ENCODE measurements around the gene RASAL1.

RASAL1 gene

DNA sequence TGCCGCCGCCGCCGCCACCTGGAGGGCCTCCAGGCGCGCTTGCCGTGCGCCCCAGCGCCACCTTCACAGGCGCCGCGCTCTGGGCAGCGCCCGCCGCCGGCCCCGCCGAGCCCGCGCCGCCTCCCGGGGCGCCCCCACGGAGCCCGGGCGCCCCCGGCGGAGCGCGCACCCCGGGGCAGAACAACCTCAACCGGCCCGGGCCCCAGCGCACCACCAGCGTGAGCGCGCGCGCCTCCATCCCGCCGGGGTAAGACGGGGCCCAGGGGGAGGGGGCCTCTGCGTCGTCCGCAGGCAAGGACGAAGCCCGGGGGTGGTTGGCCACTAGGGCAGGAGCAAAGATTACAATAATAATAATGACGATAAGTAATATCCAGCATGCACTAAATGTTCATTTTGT lies 57.7 kb downstream of the RASAL1 start:
- Histone ChIP-seq H3K36me3 (ENCODE audit: control insufficient read depth, insufficient read depth, low read length) (no peaks in the 10 kb centered on the region), H3K27me3 (ENCODE audit: control insufficient read depth, insufficient read depth, low read length) (peaks cover 3% of the 10 kb centered on the region), H3K9ac (ENCODE audit: low read length) (no peak overlapping the region), H3K4me1 (ENCODE audit: control insufficient read depth, insufficient read depth, low read length) (no peaks in the 10 kb centered on the region), H3K4me3 (ENCODE audit: low read length) (no peak overlapping the region), H3K27ac (ENCODE audit: low read depth, low read length) (no peak overlapping the region)

DNA sequence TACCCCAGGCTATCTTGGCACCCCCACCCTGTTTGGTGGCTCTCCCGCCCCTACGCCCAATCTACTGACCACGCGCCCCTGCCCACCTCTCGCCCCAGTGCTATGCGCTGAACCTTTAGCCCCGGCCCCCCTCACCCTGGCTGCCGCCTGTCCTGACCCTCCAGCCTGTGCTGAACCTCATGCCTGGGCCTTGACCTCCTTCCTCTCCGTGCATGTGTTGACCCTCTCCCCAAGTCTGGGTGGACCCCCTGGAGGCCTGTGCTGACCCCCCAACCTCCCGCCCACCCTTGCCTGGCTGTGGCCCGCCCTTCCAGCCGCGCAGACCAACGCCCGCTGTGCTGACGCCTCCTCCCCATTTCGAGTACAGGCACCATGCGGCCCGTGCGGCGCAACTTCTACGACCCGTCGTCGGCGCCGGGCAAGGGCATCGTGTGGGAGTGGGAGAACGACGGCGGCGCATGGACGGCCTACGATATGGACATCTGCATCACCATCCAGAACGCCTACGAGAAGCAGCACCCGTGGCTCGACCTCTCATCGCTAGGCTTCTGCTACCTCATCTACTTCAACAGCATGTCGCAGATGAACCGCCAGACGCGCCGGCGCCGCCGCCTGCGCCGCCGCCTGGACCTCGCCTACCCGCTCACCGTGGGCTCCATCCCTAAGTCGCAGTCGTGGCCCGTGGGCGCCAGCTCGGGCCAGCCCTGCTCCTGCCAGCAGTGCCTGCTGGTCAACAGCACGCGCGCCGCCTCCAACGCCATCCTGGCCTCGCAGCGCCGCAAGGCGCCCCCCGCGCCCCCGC lies 58.3 kb downstream of the RASAL1 start:
- Histone ChIP-seq H3K9ac (ENCODE audit: low read length) (no peak overlapping the region), H3K27me3 (ENCODE audit: control insufficient read depth, insufficient read depth, low read length) (peaks cover 3% of the 10 kb centered on the region), H3K4me1 (ENCODE audit: control insufficient read depth, insufficient read depth, low read length) (no peaks in the 10 kb centered on the region), H3K4me3 (ENCODE audit: low read length) (no peak overlapping the region), H3K36me3 (ENCODE audit: control insufficient read depth, insufficient read depth, low read length) (no peaks in the 10 kb centered on the region), H3K27ac (ENCODE audit: low read depth, low read length) (no peak overlapping the region)

DNA sequence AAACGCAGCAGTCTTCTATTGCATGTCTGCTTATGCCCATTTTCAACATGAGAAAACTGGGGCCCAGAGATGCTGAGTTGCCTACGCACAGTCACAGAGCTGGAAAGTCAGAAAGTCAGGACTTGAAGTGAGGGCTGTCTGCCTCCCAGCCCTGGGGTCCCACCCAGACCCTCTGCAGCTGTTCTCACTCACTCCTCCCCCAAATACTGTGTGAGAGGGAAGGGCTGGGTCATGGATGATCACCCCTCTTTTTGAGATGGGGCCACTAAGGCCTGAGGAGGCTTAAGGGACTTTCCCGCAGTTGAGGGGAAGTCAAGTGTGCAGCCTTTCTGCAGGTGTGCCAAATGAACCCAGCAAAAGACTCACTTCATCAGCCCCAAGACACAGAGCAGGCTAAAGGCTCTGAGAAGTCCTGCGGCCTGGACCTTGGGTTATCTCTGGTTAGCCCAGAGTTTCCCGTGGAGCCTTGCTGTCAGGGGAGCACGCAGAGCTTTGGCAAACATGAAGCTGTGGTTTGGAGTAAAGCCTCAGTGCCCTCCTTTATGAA lies 60.4 kb downstream of the RASAL1 start:
- no peaks in the 10 kb centered on the region for H3K36me3 ChIP-seq (ENCODE audit: control insufficient read depth, insufficient read depth, low read length)
- H3K27me3 ChIP-seq (ENCODE audit: control insufficient read depth, insufficient read depth, low read length): peaks cover 3% of the 10 kb centered on the region
- H3K4me3 ChIP-seq (ENCODE audit: low read length): no peak overlapping the region
- no peaks in the 10 kb centered on the region for H3K4me1 ChIP-seq (ENCODE audit: control insufficient read depth, insufficient read depth, low read length)
- H3K9ac ChIP-seq (ENCODE audit: low read length): no peak overlapping the region
- no peak overlapping the region for H3K27ac ChIP-seq (ENCODE audit: low read depth, low read length)

DNA sequence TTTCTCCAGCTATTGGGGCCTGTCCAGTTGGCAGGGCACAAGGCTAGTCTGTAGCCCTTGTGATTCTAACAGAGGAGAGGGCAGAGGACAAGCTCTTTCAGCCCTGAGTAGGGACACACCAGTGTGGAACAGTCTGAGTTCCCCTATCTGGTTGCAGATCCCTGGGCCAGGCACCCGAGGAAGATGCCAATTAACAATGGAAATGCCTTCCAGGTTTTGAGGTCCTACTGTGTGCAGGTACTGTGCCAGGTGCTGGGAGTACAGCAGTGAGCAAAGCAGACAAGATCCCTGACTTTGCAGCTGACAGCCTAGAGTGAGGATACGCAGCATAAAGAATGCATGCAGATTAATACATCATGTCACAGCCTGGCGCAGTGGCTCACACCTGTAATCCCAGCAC lies 62.0 kb downstream of the RASAL1 start:
- Histone ChIP-seq H3K27me3 (ENCODE audit: control insufficient read depth, insufficient read depth, low read length) (peaks cover 3% of the 10 kb centered on the region), H3K4me1 (ENCODE audit: control insufficient read depth, insufficient read depth, low read length) (no peaks in the 10 kb centered on the region), H3K36me3 (ENCODE audit: control insufficient read depth, insufficient read depth, low read length) (no peaks in the 10 kb centered on the region), H3K9ac (ENCODE audit: low read length) (no peak overlapping the region), H3K4me3 (ENCODE audit: low read length) (no peak overlapping the region), H3K27ac (ENCODE audit: low read depth, low read length) (no peak overlapping the region)

DNA sequence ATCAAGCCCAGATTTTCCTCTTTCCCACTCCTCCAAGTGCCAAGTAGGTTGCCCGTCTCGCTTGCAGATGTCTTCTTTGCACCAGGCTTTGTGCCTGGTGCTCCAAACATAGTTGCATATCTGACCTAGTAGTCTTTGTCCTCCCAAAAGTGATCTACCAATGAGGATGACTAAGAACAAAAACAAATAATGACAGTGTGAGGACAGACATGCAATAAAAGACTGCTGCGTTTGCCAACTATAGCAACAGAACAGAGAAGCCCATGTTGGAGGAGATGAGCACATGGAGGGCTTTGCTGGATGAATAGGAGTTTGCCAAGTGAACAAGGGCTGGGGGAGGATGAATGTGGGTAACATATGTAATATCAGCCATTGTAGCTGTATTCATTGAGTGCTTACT lies 63.4 kb downstream of the RASAL1 start:
- H3K27ac ChIP-seq (ENCODE audit: low read depth, low read length): no peak overlapping the region
- no peak overlapping the region for H3K9ac ChIP-seq (ENCODE audit: low read length)
- H3K27me3 ChIP-seq (ENCODE audit: control insufficient read depth, insufficient read depth, low read length): peaks cover 3% of the 10 kb centered on the region
- H3K4me1 ChIP-seq (ENCODE audit: control insufficient read depth, insufficient read depth, low read length): no peaks in the 10 kb centered on the region
- no peaks in the 10 kb centered on the region for H3K36me3 ChIP-seq (ENCODE audit: control insufficient read depth, insufficient read depth, low read length)
- H3K4me3 ChIP-seq (ENCODE audit: low read length): no peak overlapping the region

DNA sequence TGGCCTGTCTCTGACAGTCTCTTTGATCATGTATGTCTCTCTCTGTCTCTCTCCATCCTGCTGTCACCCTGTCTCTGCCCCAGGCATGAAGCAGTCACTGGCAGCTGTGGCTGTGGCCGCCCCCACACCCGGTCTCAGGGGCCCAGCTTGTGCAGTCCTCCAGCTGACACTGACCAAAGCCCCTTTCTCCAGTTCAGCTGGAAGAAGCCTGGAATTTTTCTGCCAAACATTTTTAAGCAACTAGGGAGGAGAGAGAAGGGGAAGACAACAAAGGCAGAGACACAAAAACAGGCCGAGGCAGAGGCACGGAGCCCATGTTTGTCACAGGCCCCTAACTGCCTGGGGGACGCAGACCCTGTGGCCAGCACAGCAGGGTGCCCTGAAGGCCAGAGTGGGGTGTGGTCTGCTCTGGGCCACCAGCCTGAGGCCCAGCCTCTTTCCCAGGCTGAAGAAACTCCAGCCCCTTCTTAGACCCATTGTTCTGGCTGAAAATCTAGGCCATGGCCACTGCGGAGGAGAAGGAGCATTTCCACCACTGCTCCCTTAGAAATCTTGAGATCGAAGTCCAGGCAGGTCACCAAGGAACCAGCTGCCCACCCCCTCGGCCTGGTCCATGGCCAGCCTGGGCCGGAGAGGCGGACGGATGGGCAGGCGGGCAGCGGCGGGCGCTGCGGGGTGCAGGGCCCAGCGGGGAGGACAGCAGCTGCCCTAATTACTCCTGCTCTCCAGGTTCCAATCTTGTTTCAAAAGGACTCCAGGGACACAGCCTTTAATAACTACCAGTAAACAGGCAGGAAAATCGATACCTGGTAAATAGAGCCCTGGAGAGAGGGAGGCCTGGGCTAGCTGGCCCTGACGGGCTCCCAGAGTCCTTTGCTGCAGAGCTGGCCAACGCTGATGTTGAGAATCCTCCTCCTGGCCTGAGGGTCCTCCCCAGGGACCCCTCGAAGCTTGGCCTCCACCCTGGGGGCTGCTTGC lies 64.1 kb downstream of the RASAL1 start:
- H3K27ac ChIP-seq (ENCODE audit: low read depth, low read length): no peak overlapping the region
- no peak overlapping the region for H3K9ac ChIP-seq (ENCODE audit: low read length)
- no peaks in the 10 kb centered on the region for H3K36me3 ChIP-seq (ENCODE audit: control insufficient read depth, insufficient read depth, low read length)
- H3K27me3 ChIP-seq (ENCODE audit: control insufficient read depth, insufficient read depth, low read length): peaks cover 3% of the 10 kb centered on the region
- no peaks in the 10 kb centered on the region for H3K4me1 ChIP-seq (ENCODE audit: control insufficient read depth, insufficient read depth, low read length)
- H3K4me3 ChIP-seq (ENCODE audit: low read length): no peak overlapping the region

DNA sequence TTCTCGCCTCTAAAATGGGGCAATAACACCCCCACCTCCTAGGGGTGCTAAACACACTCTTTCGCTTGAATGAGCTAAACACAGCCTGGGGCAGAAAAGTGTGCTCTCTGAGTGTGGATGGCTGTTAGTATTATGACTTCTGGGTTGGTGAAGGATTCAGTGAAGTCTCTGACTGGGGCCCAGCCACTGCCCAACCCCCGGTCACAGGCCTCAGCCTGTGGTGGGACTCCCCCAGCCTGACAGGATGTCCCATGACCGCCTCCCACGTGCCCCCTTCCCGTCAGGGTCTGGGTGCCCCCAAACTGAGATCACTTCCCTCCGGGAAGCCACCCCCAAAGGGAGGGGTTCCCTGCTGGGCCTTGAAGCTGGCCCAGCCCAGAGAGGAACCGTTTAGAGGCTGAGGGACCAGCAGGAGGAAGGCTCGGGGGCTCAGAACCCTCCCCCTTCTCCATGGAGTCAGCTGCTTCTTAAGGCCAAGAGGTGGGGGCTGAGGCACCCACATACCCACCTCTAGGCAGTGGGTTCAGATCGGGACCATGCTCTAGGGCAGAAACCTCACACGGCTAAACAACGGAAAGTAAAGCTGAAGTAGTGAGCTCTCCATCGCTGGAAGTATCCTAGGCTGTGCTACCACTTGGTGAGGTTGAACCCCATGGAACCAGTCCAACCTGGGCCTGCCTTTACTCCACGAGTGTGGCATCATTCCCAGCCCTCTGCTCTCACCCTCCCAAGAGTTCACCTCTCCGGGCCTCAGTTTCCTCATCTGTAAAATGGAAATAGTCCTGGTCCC lies 65.2 kb downstream of the RASAL1 start:
- peaks cover 3% of the 10 kb centered on the region for H3K27me3 ChIP-seq (ENCODE audit: control insufficient read depth, insufficient read depth, low read length)
- no peaks in the 10 kb centered on the region for H3K4me1 ChIP-seq (ENCODE audit: control insufficient read depth, insufficient read depth, low read length)
- H3K9ac ChIP-seq (ENCODE audit: low read length): no peak overlapping the region
- no peak overlapping the region for H3K4me3 ChIP-seq (ENCODE audit: low read length)
- H3K27ac ChIP-seq (ENCODE audit: low read depth, low read length): no peak overlapping the region
- no peaks in the 10 kb centered on the region for H3K36me3 ChIP-seq (ENCODE audit: control insufficient read depth, insufficient read depth, low read length)

DNA sequence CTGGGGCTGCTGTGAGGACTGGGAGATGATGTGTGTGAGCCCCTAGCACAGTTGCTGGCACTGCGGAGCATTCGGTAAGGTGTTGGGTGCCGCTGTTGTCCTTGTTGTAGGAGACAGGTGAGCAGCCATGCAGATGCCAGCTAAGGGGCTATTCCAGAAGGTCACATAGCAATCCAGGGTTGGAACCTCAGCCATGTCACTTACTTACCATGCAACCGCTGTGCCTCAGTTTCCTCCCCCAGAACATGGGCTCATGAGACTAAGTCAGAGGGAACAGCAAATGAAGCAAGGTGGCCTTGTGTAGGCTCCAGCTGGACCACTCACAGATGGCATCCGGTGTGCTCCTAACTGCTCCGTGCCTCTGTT lies 65.8 kb downstream of the RASAL1 start:
- H3K4me1 ChIP-seq (ENCODE audit: control insufficient read depth, insufficient read depth, low read length): no peaks in the 10 kb centered on the region
- no peaks in the 10 kb centered on the region for H3K36me3 ChIP-seq (ENCODE audit: control insufficient read depth, insufficient read depth, low read length)
- no peak overlapping the region for H3K27ac ChIP-seq (ENCODE audit: low read depth, low read length)
- H3K27me3 ChIP-seq (ENCODE audit: control insufficient read depth, insufficient read depth, low read length): no peaks in the 10 kb centered on the region
- no peak overlapping the region for H3K9ac ChIP-seq (ENCODE audit: low read length)
- no peak overlapping the region for H3K4me3 ChIP-seq (ENCODE audit: low read length)

DNA sequence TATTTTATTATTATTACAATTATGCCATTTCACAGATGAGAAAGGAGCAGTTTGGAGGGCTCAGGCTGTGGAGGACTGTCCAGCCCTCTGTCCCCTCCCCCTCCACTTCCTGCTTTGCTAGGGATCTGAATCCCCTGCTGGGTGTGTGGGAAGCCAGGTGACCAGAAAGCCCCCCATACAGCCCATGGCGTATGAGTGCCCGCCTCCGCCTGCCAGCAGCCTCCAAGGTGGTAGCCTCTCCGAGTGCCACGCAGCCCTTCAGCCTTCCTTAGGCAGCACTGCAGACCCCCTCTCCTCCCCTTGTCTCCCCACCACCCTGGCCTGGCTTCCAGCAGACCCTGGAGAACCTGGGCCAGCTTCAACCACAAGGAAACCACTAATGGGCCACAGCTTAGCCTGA lies 66.4 kb downstream of the RASAL1 start:
- Histone ChIP-seq H3K27me3 (ENCODE audit: control insufficient read depth, insufficient read depth, low read length) (no peaks in the 10 kb centered on the region), H3K9ac (ENCODE audit: low read length) (no peak overlapping the region), H3K4me1 (ENCODE audit: control insufficient read depth, insufficient read depth, low read length) (no peaks in the 10 kb centered on the region), H3K36me3 (ENCODE audit: control insufficient read depth, insufficient read depth, low read length) (no peaks in the 10 kb centered on the region), H3K27ac (ENCODE audit: low read depth, low read length) (no peak overlapping the region), H3K4me3 (ENCODE audit: low read length) (no peak overlapping the region)

DNA sequence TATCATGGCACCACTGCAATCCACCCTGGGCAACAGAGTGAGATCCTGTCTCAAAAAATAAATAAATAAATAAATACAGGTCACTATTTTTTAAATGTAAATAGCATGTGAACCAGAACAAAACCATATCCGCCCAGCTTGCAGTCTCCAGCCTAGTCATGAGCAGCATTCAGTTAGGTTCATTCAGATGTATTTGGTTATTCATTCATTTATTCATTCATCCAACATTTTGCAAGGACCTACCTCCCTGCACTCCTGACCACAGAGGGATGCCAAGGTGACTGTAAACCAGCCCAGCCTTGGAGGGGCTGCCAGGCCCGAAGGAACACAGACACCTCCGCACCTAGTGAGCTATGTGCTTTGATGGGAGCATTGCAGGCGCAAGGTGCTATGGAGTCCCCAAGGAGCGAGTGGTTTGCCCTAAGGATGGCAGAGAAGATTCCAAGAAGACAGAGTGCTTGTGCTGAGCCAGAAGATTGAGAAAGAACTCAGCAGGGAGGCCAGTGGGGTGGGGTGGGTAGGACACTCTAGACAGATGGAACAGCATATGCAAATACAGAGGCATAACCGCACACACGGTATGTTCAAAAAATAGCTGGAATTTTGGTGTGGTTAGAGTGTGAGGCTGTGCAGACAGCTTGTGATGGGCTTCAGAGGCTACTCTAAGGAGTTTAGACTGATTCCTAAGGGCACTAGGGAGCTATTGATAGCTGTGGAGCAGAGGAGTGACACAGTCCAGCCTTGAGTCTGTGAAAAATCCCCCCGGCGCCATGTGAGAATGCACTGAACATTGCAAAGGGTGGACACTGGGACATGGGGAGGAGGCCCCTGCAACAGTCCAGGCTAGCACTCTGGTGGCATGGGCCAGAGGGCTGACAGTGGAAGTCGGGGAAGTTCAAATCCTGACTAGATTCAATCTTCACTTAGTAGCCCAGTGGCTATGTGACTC lies 67.3 kb downstream of the RASAL1 start:
- Histone ChIP-seq H3K9ac (ENCODE audit: low read length) (no peak overlapping the region), H3K27ac (ENCODE audit: low read depth, low read length) (no peak overlapping the region), H3K4me1 (ENCODE audit: control insufficient read depth, insufficient read depth, low read length) (no peaks in the 10 kb centered on the region), H3K27me3 (ENCODE audit: control insufficient read depth, insufficient read depth, low read length) (no peaks in the 10 kb centered on the region), H3K4me3 (ENCODE audit: low read length) (no peak overlapping the region), H3K36me3 (ENCODE audit: control insufficient read depth, insufficient read depth, low read length) (no peaks in the 10 kb centered on the region)

DNA sequence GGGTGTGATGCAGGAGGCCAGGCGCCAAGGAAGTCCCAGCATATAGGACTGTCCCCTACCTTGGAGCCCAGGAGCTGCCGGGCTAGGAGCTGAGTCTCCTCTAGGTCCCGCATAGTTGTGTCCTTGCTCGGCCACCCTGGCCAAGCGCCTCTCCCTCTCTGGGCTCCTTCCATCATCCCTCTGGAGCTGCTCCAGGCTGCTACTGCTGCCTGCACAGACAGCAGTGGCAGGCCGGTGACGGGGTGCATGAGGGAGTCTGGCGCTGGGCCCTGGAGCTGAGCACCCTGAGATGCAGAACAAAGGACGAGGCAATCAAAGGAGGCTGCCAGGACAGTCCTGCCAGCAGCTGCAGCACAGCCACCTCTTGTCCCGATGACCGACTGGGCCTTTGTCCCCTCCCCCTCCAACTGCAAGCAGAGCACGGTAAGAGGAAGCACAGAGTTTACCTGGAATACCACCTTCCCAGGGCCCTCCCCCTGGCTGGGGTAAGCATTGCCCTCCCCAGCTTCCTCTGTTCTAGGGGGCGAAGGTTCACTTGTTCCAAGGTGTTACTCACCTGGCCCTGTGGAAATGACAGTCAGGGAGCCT lies 68.7 kb downstream of the RASAL1 start:
- Histone ChIP-seq H3K27me3 (ENCODE audit: control insufficient read depth, insufficient read depth, low read length) (no peaks in the 10 kb centered on the region), H3K4me1 (ENCODE audit: control insufficient read depth, insufficient read depth, low read length) (no peaks in the 10 kb centered on the region), H3K27ac (ENCODE audit: low read depth, low read length) (no peak overlapping the region), H3K36me3 (ENCODE audit: control insufficient read depth, insufficient read depth, low read length) (no peaks in the 10 kb centered on the region), H3K4me3 (ENCODE audit: low read length) (no peak overlapping the region), H3K9ac (ENCODE audit: low read length) (no peak overlapping the region)

All from rectal smooth muscle tissue (tissue), 1 donor.